ENCODE data around the gene IRF1. TPM values are rescaled to one million over a fixed set of nuclear protein-coding genes. Genes with fewer than 3 reads are reported as not detected.

IRF1 gene
- total RNA-seq, 1 experiment from 2014 or later, result 30.1 TPM

DNA sequence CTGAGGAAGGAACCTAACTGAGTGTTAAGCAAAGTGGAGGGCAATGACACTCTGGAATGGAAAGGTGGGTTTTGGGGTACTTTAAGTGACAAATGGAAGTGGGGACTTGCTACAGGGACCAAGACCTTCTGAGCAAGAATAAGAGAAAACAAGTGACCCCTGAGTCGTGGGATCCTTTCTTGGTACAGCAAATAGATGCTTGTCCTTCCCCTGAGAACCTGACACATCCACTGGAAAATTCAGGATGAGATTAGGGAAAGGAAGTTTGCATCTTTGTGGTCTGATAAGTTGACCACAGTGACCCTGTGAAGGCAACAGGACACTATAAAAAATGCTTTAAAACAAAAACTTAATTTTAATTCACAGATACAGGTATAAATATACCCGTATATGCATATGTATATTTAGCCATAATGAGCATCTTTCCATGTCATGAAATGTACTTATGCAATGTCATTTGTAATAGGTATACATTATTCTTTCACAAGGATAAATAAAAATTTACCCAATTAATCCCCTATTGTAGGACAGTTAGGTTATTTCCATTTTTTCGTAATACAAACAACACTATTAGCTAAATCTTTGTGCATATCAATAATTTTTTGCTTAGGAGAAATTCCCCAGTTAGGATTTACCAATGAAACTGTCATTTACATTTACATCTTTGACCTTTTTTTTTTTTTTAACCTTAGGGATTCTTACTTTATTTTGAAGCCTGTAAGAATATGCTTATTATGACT is 2.0 kb upstream of the IRF1 start:
- no peaks in the 10 kb centered on the region for H3K9me3 ChIP-seq (ENCODE audit: control insufficient read depth in 1 of 2, insufficient read depth in 1 of 2, low read depth in 1 of 2, low read length in 2 of 2)
- H3K27me3 ChIP-seq (ENCODE audit: insufficient read depth, low read length), result no peaks in the 10 kb centered on the region
- TF ChIP-seq YY1 (IDR thresholded peaks at IDR 0.05; ENCODE audit: extremely low read depth, insufficient replicate concordance, low read depth, low read length) (no peak), EGR1 (IDR thresholded peaks at IDR 0.05; ENCODE audit: low read depth) (no peak), SP1 (IDR thresholded peaks at IDR 0.05; ENCODE audit: low read depth) (no peak), SIN3A (IDR thresholded peaks at IDR 0.05; ENCODE audit: low read depth) (no peak), EZH2phosphoT487 (IDR thresholded peaks at IDR 0.05; ENCODE audit: borderline replicate concordance) (no peak), FOSL1 (IDR thresholded peaks at IDR 0.05; ENCODE audit: low read depth) (no peak), ELF1 (IDR thresholded peaks at IDR 0.05; ENCODE audit: borderline replicate concordance, low read depth) (no peak), EZH2 (IDR thresholded peaks at IDR 0.05) (no peak)
- TF ChIP-seq, protein P1, sequence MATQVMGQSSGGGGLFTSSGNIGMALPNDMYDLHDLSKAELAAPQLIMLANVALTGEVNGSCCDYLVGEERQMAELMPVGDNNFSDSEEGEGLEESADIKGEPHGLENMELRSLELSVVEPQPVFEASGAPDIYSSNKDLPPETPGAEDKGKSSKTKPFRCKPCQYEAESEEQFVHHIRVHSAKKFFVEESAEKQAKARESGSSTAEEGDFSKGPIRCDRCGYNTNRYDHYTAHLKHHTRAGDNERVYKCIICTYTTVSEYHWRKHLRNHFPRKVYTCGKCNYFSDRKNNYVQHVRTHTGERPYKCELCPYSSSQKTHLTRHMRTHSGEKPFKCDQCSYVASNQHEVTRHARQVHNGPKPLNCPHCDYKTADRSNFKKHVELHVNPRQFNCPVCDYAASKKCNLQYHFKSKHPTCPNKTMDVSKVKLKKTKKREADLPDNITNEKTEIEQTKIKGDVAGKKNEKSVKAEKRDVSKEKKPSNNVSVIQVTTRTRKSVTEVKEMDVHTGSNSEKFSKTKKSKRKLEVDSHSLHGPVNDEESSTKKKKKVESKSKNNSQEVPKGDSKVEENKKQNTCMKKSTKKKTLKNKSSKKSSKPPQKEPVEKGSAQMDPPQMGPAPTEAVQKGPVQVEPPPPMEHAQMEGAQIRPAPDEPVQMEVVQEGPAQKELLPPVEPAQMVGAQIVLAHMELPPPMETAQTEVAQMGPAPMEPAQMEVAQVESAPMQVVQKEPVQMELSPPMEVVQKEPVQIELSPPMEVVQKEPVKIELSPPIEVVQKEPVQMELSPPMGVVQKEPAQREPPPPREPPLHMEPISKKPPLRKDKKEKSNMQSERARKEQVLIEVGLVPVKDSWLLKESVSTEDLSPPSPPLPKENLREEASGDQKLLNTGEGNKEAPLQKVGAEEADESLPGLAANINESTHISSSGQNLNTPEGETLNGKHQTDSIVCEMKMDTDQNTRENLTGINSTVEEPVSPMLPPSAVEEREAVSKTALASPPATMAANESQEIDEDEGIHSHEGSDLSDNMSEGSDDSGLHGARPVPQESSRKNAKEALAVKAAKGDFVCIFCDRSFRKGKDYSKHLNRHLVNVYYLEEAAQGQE (IDR thresholded peaks at IDR 0.05; ENCODE audit: low read depth), result no peak
- H3K36me3 ChIP-seq (ENCODE audit: control insufficient read depth in 1 of 2, insufficient read depth in 2 of 2, low read length in 2 of 2), result peaks cover 0 to 8% of the 10 kb centered on the region in 2 experiments; a peak in 1 of 4 replicates
- H3K4me3 ChIP-seq (replicated peaks in 1 of 2; ENCODE audit: low read depth in 1 of 2, low read length in 2 of 2), result no peak overlapping the region
- intact Hi-C loops (cut with micrococcal nuclease), result loop anchor here (10.0 kb wide), 1 partner anchor 198 kb away; the partner anchor contains the start of gene SLC22A4
- ChIA-PET CTCF (no interaction called here), POLR2A (no interaction called here), RAD21 (ENCODE audit: low non-redundant PET in 1 of 2, low total read pairs in 2 of 2, uncharacterized antibody in 2 of 2, unreplicated experiment in 2 of 2) (no interaction called here)
- no peak for ATAC-seq
- H3K27ac ChIP-seq (ENCODE audit: low read depth, low read length), result no peak overlapping the region
- H3K9ac ChIP-seq (ENCODE audit: low read length), result no peak overlapping the region
- H4K20me1 ChIP-seq (ENCODE audit: insufficient read depth), result no peaks in the 10 kb centered on the region
- no peaks in the 10 kb centered on the region for H3K9me2 ChIP-seq (ENCODE audit: insufficient read depth)
- no peak overlapping the region for H2AFZ ChIP-seq (ENCODE audit: low read depth, low read length, poor library complexity, severe bottlenecking)
- DNase-seq (ENCODE audit: low read depth, low spot score), result no peak
- no TSS peak for BruUV-seq (replicated peaks)
- peaks cover 23 to 49% of the 10 kb centered on the region in 2 experiments for H3K4me1 ChIP-seq (ENCODE audit: control insufficient read depth in 1 of 2, insufficient read depth in 2 of 2, low read length in 2 of 2)
- peaks cover 25% of the 10 kb centered on the region for H3K79me2 ChIP-seq (ENCODE audit: insufficient read depth, low read length)
- H3K4me2 ChIP-seq (ENCODE audit: low read length), result no peak overlapping the region

Measured in HCT116 (cell line).